Peyer's patch (tissue), 4 donors: Measurements from ENCODE around the gene PKIG. TPM values are rescaled to one million over a fixed set of nuclear protein-coding genes. Genes with fewer than 3 reads are reported as not detected.

Experiments
- DNase-seq, 3 donors: peaks; one replicate each; pipeline ENCODE4 v3.0.0-alpha.2; 2017 to 2019
- H3K27ac ChIP-seq, 4 donors: fragments of 200-600 bp; sonication (generic); one replicate each; pipeline ENCODE4 v1.5.1; 2016 to 2019
- H3K27me3 ChIP-seq, 2 donors: fragments of 200-600 bp; sonication (generic); one replicate each; pipeline ENCODE4 v1.5.1; 2019
- H3K36me3 ChIP-seq, 3 donors: fragments of 200-600 bp; sonication (generic); one replicate each; pipeline ENCODE4 v1.5.1; 2016 to 2019
- H3K4me1 ChIP-seq, 4 donors: fragments of 200-600 bp; sonication (generic); one replicate each; pipeline ENCODE4 v1.5.1; 2016 to 2019
- H3K4me3 ChIP-seq, 4 donors: fragments of 200-600 bp; sonication (generic); 1 replicate in 3 of 4; 2 replicates in 1 of 4; pipeline ENCODE4 v1.5.1; 2016 to 2019; ENCODE audit warnings: mild to moderate bottlenecking in 1 of 4
- H3K9me3 ChIP-seq, 4 donors: fragments of 200-600 bp; sonication (generic); one replicate each; pipeline ENCODE4 v1.5.1; 2016 to 2019; ENCODE audit warnings: mild to moderate bottlenecking in 1 of 4
- CTCF ChIP-seq, 6 experiments: fragments of 450-650 bp in 4 of 6; fragments of 200-600 bp in 2 of 6; sonication (generic) in 1 of 6; IDR thresholded peaks; one replicate each; pipeline ENCODE4 v1.5.1; 2017 to 2019; ENCODE audit warnings: antibody characterized with exemption in 6 of 6, mild to moderate bottlenecking in 3 of 6, moderate library complexity in 1 of 6
- POLR2A ChIP-seq, 2 donors: fragments of 450-650 bp; IDR thresholded peaks; one replicate each; pipeline ENCODE4 v1.5.1; 2017; ENCODE audit warnings: antibody characterized with exemption in 2 of 2, mild to moderate bottlenecking in 2 of 2, moderate library complexity in 2 of 2
- total RNA-seq, 4 donors: library from RNA; depleted of rRNA; stranded (reverse); fragments of >200 nt; gene quantifications; one replicate each; pipeline ENCODE4 v1.1.0, GENCODE V29; 2016

PKIG gene
- 10 to 100 TPM; 27.9 to 60.2 (median 28.3) TPM for total RNA-seq

DNA sequence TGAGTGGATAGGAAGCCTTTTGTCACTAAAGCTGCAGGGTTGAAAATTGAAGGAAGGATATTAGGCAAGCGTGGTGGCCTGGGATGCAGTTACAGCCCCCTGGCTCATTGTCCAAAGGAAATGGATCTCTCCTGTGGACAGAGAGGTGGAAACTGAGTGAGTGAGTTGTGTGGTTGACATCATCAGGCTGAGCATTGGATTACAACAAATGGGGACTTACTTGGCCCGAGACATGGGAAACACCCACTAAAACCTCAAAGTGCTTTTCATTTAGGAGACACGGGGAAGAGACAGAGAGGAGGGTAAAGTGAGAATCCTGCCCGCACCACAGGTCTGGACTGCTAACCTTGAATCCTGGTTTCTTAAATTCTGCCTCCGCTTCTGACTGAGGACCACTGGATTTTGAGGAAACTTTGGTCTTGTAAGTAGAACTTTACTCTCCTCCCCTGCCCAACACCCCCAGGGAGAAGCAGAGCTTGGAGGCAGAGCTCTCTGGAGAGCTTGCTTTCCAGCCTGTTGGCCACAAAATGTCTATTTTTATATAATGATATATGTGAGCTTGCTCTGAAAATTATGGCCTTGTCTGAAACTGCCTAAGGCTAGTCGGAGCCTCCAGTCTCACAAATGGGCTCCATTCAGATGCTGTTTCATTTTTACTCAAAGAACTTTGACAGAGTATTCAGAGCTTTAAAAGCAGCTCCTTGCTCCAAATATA lies at the start of gene PKIG:
Gene PKIG, plus strand, starts transcription at position 269 of the 715 bp plus-strand sequence. CDS start 31,978 bp downstream, outside the sequence.
- H3K9me3 ChIP-seq, result no peaks in the 10 kb centered on the region
- H3K27me3 ChIP-seq, result no peaks in the 10 kb centered on the region
- no peak for DNase-seq
- H3K36me3 ChIP-seq, result no peaks in the 10 kb centered on the region
- peak within 1 kb of the TSS; percentile 19 to 43 (median 42) for H3K4me3 ChIP-seq
- H3K27ac ChIP-seq, result peak within 1 kb of the TSS; percentile 56 to 88 (median 74)
- TF ChIP-seq POLR2A (IDR thresholded peaks at IDR 0.05), result no peak
- no peak for TF ChIP-seq CTCF (IDR thresholded peaks at IDR 0.05)
- peaks cover 0 to 16% (median 11%) of the 10 kb centered on the region in 4 donors for H3K4me1 ChIP-seq

DNA sequence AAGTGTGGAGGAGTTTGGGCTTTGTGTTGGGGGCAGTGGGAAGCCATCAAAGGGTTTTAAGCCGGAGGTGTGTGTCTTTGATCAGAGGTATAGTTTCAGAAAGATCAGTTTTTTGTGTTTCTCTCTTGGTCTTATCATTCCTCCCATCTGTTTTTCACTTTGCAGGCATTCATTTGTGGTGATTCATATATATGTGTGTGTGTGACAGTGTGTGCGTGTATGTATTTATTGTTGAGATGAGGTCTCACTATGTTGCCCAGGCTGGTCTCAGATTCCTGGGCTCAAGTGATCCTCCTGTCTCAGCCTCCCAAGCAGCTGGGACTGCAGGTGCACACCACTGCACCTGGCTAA lies 49.4 kb upstream of the PKIG start:
- Histone ChIP-seq H3K4me1 (peaks cover 0 to 20% (median 2%) of the 10 kb centered on the region in 4 donors), H3K9me3 (no peaks in the 10 kb centered on the region), H3K27ac (peak overlapping the region in 1 of 4 donors; percentile 77), H3K36me3 (no peaks in the 10 kb centered on the region), H3K27me3 (no peaks in the 10 kb centered on the region), H3K4me3 (peak overlapping the region in 1 of 4 donors; percentile 96)
- TF ChIP-seq POLR2A (IDR thresholded peaks at IDR 0.05) (no peak), CTCF (IDR thresholded peaks at IDR 0.05) (no peak)
- DNase-seq, result no peak

DNA sequence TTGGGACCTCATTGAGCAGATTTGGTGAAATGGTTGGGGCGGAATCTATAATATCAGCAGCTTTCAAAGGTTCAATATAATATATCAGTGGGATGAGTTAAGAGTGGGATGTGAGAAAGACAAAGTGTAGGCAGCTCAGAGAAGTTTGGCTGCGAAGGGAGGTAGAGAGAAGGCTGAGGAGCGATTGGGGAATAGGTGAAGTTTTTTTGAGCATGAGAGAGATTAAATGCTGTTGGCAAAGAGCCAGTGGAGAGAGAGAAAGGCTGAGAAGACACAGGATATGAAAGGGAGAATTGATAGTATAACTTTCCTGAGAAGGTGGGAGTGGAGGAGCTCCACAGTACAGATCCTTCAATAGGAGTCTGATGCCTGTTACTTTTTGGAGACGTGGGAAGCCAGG lies 48.5 kb upstream of the PKIG start:
- Histone ChIP-seq H3K27ac (no peak overlapping the region), H3K9me3 (no peaks in the 10 kb centered on the region), H3K4me1 (peaks cover 0 to 20% (median 2%) of the 10 kb centered on the region in 4 donors), H3K4me3 (no peak overlapping the region), H3K36me3 (no peaks in the 10 kb centered on the region), H3K27me3 (no peaks in the 10 kb centered on the region)
- DNase-seq, result no peak
- TF ChIP-seq CTCF (IDR thresholded peaks at IDR 0.05) (no peak), POLR2A (IDR thresholded peaks at IDR 0.05) (no peak)

- H3K4me3 ChIP-seq, result no peak overlapping the region
- TF ChIP-seq CTCF (IDR thresholded peaks at IDR 0.05) (no peak), POLR2A (IDR thresholded peaks at IDR 0.05) (no peak)
- H3K27me3 ChIP-seq, result no peaks in the 10 kb centered on the region
- H3K4me1 ChIP-seq, result peaks cover 0 to 24% (median 2%) of the 10 kb centered on the region in 4 donors
- DNase-seq, result no peak
- H3K9me3 ChIP-seq, result no peaks in the 10 kb centered on the region
- H3K36me3 ChIP-seq, result no peaks in the 10 kb centered on the region
- H3K27ac ChIP-seq, result peak overlapping the region in 2 of 4 donors; percentile 9 to 14
Observed at GRCh38 chr20:44536175-44536574, 46.2 kb upstream of the PKIG start.

DNA sequence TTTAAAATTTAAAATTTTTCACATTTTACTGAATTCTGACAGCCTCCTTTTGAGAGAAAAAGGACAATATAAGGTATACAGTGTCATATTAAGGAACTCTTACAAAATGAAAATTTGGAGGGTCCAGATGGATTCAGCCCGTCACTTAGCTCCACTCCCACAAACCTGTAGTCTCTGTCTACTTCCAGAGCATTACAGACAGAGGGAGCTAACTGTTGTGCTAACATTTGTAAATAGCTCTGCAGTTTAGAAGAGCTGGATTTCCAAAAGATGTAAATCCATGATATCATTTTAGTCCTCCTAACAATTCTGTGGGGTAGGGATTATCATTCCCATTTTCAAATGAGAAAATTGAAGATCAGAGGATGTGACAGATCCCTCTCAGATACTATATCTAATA lies 44.4 kb upstream of the PKIG start:
- Histone ChIP-seq H3K27me3 (no peaks in the 10 kb centered on the region), H3K4me1 (peaks cover 0 to 24% (median 0%) of the 10 kb centered on the region in 4 donors), H3K27ac (no peak overlapping the region), H3K9me3 (no peaks in the 10 kb centered on the region), H3K36me3 (no peaks in the 10 kb centered on the region), H3K4me3 (no peak overlapping the region)
- TF ChIP-seq CTCF (IDR thresholded peaks at IDR 0.05) (no peak), POLR2A (IDR thresholded peaks at IDR 0.05) (no peak)
- no peak for DNase-seq
